Activated naive CD4-positive, alpha-beta T cell treated with anti-CD3 and anti-CD28 coated beads, Interleukin-2, amount 50 U/mL, for 16 hours (primary cell): ENCODE measurements around the gene LDLRAP1.
A peak's percentile ranks its signal among the peaks of the same experiment; 100 is the strongest.

Source experiments
- DNase-seq: peaks from one replicate; pipeline ENCODE4 v3.0.0-alpha.2; 2020

The LDLRAP1 gene

DNA sequence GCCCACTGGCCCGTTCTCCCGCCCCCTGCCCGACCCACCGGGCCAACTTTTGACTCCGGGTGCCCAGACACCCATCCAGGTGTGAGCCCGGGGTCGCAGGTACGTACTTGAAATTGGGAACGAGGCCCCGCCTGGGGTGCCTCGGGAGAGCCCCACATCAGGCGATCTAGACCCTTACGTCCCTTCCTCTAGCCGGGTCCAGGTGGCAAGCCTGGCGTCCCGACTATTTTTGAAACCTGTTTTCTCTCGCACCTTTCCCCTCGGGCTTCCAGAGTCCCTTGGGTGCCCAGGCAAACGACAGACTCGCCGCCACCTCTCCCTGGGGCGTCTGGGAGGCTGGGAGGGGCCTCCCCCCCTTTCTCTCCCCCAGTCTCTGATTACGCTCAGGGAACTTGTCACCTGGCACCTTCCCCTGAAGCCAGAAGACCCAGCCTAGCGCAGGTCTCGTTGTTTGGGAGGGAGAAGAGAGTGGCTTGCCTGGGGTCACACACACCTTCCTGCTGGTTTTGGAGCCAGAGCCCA is 898 bp downstream of the LDLRAP1 start:
- DNase-seq, result peak; percentile 26

DNA sequence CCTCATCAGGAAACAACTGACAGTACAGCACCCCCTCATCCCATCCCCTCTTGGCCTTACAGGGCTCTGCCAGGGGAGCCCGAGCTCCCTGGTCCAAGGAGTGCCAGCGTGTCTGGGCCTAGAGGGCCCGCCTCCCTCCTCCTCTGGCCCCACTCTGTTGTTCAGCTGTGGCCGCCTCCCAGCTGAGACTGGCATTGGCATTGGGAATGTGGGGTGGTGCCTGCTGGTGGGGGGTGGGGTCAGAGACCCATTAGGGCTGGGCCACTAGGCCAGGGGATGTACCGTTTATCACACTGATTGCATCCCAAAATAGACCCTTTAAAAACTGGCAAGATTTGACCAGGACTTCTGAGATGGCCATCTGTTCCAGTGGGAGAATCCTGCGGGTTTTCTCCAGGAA is 1.4 kb downstream of the LDLRAP1 start:
- no peak for DNase-seq

DNA sequence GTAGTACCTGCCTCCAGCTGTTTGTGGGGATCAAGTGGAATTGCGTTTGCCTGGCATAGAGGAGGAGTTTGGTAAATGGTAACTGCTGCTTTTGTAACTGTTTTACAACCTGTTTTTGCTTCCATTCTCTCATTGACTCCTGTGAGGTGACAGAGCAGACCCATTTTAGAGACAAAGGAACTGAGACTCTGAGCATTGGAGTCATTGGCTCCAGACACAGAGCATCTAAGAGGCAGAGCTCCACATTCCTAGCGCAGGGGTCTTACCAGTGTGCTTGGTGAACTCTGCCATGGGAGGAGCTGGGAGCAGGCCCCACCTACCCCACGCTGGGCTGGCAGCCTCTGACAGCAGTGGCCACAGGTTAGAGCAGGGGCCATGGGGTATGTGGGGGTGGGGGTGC is 2.4 kb downstream of the LDLRAP1 start:
- no peak for DNase-seq

DNA sequence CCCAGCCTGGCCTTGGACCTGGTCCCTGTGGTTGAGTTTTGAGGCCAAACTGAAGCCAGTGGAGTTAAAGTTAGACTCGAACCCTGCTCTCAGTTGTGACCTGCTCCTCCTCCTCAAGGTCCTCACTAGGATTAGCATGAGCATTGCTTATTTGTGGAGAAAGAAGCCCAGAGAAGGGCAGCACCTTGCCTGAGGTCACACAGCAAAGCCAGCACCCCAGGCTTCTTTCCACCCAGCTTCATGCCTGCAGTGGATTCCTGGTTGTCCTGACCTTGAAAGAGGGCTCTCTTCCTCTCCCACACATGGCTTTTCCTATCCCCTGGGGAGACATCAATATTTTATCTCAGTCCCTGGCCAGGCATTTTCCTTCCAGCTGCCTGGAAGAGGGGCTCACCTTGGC is 2.8 kb downstream of the LDLRAP1 start:
- no peak for DNase-seq

DNA sequence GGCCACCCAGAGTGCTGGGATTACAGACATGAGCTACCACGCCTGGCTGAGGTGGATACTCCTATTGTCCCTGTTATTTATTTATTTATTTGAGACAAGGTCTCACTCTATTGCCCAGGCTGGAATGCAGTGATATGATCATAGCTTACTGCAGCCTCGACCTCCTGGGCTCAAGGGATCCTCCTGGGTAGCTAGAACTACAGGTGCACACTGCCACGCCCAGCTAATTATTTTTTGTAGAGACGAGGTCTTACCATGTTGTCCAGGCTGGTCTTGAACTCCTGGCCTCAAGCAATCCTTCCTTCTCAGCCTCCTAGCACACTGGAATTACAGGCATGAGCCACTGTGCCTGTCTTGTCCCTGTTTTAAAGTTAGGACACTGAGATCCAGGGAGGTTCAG is 5.2 kb downstream of the LDLRAP1 start:
- no peak for DNase-seq

DNA sequence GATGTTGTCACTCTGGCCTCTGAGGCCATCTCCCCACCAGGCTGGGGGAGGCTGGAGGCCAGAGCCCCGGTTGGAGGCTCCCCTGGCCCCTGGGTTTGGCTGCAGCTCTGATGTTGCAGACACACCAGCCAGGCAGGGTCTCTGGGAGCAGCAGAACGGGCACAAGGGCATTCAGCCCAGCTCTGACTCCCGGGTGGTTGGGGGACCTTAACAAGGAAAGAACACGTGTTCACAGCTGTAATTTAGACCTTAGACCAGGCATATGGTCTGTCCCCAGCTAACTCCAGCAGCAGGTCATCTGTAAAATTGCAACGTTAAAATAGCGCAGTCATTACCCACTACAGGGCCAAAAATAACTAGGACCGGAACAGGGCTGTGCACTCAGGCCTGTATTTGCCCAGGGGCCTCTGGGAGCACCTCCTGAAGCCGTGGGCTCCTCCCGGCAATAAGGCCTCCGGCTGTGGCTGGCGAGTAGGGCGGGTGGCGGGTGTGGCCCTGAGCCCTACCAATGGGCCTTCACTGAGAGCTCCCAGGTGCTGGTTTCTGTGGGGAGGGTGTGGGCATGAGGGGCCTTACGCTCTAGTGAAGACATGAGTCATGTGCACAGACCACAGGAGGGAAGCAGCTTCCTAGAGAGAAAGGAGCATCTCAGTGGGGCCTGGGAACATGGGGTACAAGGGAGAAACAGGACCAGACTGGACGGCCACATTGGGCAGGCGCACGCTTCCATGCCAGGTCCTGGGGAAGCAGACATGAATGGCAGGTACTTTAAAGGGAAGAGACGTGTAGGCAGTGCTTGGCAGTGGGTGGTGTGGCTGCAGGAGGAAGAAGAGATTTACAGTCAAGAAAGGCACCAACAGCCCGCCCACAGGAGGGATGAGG is 6.1 kb downstream of the LDLRAP1 start:
- peak; percentile 83 for DNase-seq

DNA sequence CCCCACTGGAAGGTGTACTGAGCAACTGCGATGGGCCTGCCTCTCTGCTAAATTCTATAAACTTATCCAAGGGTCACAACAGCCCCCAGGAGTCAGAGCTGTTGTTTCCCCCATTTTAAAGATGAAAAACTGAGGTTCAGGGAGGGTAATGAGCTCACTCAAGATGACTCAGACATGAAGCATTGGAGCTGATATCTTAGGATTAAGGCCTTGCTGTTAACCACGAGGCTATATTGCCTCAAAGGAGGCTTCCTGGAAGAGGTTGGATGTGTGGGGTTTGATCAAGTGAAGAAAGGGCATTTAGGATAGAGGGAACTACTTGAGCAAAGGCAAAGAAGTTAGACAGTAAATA is 6.7 kb downstream of the LDLRAP1 start:
- no peak for DNase-seq

DNA sequence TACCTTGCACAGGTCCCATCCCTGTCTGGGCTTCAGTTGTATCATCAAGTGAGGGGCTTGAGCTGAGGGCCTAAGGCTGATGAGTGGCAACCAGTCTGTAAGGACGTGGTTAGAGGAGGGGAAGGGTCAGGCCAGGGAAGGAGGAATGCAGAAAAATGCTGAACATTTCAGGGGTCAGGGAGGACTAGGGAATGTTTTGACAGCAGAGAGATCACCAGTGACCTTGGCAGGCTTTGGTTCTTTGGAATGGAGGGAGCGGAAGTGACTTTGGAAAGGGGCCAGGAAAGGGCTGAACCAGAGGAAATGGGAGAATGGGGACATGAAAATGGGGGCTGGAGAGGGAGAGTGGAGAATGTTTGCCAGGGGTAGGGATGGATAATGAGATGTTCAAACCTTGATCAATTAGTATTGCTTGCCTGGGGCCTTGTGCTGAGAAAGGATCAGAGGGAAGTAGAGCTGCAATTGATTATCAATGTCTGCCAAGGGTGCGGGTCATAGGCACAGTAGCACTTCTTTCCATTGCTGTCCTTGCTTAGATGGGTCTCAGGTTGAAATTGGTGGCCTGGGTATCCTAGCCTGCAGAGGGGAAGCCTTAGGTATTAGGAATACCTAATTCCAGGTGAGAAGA is 7.4 kb downstream of the LDLRAP1 start:
- DNase-seq, result no peak

DNA sequence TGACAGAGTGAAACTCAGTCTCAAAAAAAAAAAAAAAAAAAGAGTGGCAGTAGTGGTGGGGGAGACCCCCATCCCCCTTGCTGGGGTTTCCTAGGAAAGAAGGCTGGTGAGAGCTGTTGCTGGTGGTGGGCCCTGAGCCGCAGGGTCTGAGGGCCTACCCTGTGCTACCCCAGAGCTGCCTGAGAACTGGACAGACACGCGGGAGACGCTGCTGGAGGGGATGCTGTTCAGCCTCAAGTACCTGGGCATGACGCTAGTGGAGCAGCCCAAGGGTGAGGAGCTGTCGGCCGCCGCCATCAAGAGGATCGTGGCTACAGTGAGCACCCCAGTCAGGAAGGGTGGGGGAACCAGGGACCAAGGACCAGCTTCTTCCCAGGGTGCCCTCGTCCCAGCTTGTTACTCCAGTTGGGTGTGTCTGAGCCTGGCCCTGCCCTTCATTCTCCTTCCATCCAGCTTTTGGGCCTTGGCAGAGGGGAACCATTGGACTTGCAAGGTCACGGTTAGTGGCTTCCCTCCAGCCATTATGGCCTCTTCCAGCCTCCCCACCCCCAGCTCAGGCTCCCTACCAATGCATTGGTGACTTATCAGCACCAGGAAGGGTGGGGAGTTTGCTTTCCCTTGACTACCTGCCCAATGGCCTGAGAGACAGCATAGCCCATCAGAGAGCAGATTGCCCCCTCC is 10.5 kb downstream of the LDLRAP1 start:
- DNase-seq, result no peak

DNA sequence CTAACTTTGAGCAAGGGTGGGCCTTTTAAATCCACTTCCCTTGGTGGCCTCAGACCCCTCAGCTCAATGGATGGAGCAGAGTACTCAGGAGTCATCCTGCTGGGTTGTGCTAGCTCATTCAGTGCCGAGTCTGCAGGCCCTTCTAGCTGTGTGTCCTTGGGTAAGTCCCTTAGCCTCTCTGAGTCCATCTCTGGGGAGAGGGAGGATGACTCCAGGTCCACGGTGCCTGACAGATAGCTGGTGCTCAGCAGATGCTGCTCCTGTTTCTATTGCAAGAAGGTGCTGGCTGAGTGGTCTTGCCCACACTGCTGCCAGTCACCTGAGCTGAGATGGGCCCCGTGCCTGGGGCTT is 11.0 kb downstream of the LDLRAP1 start:
- no peak for DNase-seq

DNA sequence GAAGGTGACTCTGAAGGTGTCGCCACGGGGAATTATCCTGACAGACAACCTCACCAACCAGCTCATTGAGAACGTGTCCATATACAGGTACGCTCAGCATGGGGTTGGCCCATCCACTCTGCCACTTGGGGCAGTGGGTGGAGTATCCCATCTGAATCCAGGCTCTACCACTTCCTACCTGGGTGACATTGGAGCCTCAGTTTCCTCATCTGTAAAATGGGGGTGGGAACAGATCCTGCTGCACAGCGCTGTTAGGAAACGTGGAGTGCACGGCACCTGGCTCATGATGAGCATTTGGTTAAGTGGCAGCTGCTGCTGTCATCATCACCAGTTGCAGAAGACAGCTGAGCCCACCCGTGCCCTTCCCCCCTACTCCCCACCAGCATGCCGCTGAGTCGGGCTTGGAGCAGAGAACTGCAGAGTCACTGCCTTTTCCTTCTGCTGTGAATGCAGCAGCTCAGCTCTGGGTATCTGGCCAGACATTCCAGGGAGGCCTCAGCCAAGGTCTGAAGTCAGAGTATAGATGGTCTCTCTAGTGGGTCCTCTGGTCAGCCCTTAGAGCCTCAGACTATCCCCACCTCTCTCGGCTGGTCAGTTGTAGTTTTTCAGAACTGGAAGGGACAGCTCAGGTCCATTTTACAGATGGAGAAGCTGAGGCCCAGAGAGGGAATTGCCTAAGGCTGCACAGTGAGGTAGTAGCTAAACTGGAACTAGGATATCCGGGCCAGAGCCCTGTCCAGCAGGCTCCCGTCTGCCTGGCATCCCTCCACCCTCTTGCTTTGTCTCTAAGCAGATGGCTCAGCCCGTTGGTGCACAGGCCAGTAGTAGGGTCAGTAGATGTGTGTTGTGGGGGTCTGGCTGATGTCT is 11.7 kb downstream of the LDLRAP1 start:
- DNase-seq, result no peak

DNA sequence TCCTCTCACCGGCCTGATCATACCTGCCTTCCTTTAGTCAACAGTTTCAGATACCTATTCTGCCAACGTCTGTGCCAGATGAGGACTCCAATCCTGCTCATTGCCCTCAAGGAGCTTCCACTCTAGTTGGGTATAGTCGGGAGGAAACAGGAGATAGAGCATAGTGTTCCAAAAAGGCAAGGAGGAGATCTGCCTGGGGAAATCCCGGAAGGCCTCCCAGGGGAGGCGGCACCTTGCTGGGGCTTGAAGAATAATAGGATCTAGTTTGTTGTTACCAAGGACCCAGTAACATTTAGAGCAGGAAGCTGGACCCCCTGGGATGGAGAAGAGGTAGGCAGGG is 12.3 kb downstream of the LDLRAP1 start:
- no peak for DNase-seq

DNA sequence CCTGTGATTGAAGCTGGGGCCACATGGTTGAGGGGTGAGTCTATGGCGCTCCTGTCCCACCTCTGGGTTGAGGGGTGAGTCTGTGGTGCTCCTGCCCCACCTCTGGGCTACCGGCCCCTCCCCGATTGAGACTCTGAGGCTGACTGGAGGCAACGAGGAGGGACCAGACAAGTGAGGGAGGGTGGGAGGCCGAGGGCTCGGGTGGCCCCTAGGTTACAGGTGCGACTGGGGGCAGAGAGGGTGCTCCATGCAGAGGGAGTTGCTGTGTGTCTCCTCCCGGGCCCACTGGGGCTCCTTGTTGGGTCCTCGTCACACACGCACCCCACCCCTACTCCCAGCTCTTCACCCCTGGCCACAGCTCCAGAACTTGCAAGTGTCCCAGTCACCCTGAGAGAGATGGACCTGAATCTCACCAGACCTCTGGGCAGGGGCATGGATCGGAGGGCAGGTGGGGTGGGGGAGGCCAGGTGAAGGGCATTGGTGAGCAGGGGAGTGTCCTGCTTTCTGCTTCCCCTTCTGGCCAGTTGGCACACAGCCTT is 12.8 kb downstream of the LDLRAP1 start:
- DNase-seq, result no peak

DNA sequence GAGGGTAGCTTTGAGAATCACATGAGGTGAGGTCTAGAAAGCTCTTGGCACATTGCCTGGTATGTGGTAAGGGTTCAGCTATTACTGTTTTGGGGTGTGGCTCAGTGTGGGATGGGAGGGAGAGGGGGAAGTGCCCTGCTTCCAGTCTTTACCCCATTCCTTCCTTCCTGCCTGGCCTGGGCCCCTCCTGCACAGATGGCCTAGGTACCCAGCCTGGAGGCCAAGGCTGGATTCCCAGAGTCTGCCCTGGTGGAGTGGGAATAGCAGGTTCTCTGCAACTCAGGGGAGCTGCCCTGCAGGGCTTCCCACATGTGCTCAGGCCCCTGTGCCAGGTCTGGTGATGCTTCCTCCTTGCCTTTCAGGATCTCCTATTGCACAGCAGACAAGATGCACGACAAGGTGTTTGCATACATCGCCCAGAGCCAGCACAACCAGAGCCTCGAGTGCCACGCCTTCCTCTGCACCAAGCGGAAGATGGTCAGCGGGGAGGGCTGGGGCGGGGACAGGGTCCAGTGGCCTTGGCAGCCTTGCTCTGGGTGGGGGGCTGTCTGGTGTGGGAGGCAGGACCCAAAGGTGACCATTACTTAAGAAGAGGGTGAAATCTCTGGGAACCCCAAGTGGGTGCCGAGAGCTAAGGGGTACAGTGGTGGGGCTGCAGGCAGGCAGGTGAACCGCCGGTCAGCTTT is 13.5 kb downstream of the LDLRAP1 start:
- DNase-seq, result no peak

DNA sequence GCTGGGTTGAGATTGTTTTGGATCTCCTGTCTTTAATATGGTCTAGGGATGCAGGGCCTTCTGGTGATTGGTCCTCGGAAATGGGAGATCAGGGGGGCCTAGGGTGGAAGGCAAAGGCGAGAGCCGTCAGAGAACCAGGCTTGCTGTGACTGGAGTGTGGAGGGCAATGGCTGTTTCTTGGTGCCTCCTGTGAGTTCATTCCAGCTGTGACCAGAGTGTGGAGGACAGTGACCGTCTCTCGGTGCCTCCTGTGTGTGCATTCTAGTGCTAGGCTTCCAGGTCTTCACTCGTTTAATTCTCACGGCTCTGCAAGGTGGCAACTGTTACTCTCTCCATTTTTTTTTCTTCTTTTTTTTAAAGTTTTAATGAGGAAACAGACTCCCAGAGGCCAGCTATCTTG is 14.1 kb downstream of the LDLRAP1 start:
- no peak for DNase-seq

DNA sequence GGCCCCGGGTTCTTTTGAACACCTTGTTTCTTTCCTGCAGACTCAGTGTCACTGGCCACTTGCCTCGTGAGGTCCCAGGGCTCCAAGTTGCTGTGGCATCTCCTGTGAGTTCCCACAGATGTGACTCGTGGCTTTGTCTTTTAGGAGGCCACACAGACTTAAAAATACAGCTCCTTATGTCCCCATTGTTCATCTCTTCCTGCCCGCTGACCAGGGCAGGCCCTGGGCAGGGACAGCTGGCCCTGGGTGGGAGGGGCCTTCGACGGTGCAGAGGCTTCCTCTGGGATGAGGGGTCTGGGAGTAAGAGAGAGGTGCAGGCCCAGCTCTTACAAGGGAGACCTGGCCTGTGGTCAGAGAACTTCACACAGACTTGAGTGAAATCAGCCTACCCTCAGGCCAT is 15.6 kb downstream of the LDLRAP1 start:
- DNase-seq, result no peak

DNA sequence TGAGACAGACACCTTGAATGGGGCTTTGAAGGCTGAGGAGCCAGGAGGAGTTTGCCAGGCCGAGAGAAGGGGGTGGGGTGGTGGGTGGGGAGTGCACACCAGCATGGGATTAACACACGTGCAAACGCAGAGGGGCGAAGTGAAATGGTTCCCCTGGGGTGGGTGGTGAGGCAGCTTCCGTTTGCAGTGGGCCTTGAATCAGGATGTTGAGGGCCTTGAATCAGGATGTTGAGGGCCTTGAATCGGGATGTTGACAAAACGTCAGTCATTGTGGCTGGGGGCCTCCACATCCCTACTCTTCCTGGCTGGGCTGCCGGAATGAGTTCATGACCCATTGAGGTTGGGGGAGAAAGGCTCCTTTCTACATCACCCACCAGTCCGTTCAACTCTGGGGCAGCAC is 16.6 kb downstream of the LDLRAP1 start:
- DNase-seq, result no peak

DNA sequence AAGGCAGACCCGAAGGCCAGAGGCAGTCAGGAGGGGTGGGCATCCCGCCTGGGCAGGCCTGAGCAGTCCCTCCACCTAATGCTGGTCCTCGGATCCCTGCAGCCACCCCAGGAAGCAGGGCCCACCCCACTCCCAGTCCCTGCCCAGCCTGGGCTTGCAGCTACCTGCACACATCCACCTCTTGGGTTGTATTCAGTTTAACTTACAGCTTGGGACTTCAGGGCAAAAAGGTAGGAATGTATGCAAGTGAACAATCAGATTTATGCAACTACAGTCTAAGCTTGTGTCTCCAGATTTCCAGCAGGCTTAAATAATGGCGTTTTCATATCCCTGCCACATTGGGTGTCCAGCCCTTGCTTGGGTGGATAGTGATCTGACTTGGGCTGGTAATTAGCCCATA is 17.4 kb downstream of the LDLRAP1 start:
- DNase-seq, result no peak

DNA sequence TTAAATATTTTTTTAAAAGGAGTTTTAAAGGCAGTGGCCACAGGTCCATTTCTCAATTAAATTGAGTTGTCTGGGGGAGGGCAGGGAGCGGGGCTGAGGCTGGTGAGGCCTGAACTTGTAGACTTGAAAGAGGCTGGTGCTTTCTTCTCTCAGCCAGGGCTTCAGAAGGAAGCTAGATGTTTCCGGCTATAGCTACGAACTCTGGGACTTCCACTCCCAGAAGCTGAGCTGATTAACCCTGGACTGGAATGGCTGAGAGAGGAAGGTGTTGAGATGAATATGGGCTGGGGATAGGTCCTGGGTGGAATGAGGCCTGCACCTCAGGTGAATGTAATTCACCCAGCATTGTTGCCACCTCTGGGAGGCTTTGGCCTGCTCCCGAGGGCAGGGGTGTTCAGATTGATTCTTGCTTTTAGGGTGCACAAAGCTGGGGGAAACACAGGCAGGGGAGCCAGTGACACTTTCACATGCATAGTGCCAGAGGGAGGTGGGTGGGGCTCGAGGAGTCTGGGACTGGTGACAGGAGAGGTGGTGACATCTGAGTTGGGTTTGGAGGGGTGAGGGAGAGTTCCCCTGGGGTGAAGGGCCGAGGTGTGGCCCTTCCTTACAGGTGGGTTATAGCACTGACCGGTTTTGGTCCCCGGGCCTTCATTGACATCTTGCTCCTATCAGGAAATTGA is 18.2 kb downstream of the LDLRAP1 start:
- DNase-seq, result no peak

DNA sequence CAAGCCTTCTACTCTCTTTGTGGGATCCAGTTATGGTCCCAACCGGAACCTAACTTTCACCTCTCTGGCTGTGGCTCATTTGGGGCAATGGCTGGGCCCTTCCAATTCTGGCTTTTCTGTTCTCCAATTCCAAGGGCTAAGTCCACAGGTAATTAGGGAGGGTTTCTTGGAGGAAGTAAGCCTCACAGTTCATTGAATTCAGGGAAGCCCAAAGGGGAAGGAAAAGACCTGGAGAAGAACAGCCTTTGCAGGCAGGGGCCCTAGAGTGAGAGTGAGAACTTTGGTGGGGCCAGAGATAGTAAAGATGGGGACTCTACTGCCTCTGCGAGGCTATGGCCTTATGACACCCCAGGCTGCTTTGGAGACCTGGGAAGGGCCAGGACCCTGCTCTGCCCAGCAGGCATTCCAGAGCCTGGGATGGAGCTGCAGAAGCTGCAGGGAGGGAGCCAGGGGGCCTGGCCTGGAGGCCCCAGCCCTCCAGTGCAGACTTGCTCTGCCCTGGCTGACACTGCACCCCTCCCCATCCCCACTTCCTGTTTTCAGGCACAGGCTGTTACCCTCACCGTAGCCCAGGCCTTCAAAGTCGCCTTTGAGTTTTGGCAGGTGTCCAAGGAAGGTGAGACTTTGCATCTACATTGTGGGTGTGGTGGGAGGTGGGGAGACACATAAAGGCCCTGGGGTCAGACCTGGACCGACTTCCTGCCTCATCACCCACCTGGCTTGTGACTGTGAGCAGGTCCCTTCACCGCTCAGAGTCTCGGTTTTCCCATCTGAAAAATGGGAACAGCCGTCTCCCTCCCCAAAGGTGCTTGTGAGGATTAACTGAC is 18.9 kb downstream of the LDLRAP1 start:
- peak; percentile 51 for DNase-seq

DNA sequence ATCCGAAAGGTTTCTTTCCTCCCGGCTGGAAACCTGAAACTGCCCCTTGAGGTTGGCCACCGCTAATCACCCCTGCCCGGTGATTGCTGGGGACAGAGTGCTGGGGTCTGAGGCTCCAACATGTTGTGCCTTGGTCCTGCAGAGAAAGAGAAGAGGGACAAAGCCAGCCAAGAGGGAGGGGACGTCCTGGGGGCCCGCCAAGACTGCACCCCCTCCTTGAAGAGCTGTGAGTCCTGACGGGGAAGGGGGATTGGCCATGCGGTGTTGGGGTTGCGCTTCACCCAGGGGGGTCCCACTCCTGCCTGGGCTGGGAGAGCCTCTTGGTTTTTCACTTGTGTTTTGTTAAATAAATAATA is 19.5 kb downstream of the LDLRAP1 start:
- DNase-seq, result no peak
